Anterior cingulate cortex (tissue), 58 donors: ENCODE results near the gene CTSW.
A peak's percentile ranks its signal among the peaks of the same experiment; 100 is the strongest.

ENCODE experiments used
- DNase-seq, 58 donors: peaks; one replicate each; lab custom pipeline; 2025; lab: John Stamatoyannopoulos, UW

CTSW gene

DNA sequence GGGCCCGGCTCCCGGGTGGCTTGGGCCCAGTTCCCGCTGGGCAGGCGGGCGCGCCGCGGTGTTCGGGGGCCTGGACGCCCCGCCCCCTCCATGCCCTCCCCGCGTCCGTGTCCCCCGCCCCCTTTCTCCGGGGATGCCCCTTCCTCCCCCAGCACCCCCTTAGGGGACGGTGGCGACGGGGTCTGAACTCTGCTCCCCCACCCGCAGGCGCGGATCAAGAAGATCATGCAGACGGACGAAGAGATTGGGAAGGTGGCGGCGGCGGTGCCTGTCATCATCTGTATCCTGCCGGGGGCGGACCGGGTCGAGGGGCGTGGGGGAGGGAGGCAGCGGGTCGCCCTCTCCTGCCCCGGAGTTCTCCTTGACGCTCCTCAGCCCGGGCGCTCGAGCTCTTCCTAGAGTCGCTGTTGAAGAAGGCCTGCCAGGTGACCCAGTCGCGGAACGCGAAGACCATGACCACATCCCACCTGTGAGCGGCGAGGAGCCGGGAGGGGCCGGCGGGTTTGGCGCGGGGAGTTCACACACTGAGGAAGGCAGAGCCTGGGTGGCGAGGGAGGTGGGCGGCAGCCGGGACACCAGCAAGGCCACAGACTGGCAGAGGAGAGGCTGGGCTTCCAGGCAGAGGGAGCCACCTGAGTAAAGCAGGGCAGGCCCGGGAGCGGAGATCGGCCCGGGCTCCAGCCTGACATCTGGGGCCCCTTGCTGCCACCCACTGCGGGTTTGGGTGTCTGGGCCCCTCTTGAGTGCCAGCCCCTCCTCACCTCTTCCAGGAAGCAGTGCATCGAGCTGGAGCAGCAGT, 40.1 kb downstream of the CTSW start:
- peak in 20 of 58 donors; percentile 18 to 71 (median 48) for DNase-seq

GRCh38 chr11:65920372-65920802, 40.8 kb downstream of the CTSW start:
- no peak for DNase-seq

DNA sequence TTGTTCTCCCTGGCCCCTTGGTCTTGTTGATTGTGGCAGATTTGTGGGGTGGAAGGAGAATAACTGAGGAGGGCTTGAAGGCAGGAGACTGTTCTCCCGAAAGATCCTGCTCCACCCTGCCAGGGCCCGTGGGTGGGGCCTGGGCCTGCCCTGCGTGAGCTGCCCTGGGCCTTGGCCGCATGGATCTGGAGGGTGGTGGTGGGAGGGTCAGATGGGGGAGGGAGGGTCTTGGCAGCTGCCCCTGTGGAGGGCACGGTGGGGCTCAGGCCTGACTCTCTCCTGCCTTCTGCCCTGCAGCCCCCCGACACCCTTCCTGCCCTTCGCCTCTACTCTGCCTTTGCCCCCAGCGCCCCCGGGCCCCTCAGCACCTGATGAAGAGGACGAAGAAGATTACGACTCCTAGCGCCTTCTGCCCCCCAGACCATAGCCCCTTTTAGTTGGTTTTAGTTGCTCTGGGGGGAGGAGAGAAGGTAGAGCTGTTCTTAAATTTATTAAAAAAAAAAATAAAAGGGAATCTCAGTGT, 41.5 kb downstream of the CTSW start:
- DNase-seq: no peak

DNA sequence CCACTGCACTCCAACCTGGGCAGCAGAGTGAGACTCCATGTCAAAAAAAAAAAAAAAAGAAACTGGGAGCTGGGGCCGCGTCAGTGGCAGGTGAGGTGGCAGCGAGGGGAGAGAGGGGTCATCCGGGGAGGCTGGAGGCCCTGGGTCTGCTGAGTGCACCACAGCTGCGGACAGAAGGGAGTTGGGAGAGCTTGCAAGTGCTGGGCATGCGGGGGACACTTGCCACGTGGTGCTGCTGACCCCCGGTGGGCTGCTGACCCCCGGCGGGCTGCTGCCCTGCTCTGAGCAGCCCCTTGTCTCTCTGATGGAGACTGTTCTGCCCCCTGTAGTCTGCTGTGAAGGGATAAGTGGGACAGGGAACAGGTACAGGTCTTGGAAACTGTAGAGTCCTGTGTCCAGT, 42.2 kb downstream of the CTSW start:
- no peak for DNase-seq

DNA sequence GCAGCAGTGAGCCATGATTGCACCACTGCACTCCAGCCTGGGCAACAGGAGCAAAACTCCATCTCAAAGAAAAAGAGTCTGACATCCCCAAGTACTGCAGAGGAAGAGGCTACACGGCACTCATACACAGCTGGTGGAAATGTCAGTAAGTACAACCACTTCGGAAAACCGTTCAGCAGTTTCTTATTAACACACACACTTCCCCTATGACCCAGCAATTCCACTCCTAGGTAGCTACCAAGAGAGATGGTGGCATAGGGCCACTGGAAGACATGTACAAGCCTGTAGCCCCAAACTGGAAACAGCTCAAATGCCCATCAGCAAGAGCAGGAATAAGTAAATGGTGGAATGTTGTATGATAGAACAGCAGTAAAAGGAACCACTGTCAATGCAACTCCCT, 42.9 kb downstream of the CTSW start:
- DNase-seq: no peak

- no peak for DNase-seq
These were observed 45.8 kb downstream of the CTSW start for GRCh38 chr11:65925397-65925796.

GRCh38 chr11:65927904-65928397, 48.3 kb downstream of the CTSW start:
- peak in 4 of 58 donors; percentile 11 to 25 (median 18) for DNase-seq

- DNase-seq: no peak
These were observed 49.0 kb downstream of the CTSW start for GRCh38 chr11:65928667-65929066.

DNA sequence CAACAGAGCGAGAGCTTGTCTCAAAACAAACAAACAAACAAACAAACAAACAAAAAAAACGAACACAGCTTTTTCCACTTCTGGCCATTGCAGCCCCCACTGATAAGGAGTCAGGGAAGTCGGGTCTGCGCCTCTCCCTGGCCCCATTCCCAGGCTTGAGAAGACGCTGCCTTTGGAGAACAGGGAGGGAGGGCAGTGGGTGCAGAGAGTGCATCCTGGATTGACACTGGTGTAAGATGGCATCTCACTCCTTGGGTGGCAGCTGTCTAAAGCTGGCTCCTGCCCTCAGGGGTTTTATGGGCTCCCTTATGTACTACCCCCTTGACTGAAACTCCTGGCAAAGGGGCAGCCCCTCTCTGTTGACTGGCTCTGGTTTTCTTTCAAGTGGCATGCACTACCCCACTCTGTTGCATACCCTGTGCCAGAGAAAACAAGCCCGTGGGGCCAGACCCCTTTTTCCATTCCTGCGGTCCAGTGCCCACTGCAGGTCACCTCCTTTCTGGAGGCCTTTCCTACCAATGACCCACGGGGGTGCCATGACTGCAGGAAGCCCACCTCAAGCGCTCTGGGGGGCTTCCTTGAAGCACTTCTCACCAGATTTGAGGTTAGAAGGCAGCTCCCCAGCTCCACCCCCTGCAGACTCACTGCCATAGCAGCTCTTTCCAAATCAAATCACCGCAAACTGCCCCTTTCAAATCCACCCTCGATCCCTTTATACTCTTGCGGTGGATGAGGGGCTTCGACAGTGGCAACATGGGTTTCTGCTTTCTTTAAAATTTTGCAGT, 52.3 kb downstream of the CTSW start:
- DNase-seq: no peak

- DNase-seq: no peak
These were observed 52.9 kb downstream of the CTSW start for GRCh38 chr11:65932558-65932919.
